ENCODE measurements around the gene OBSCN.

The OBSCN gene

GRCh38 chr1:228348708-228349467 is 141.0 kb downstream of the OBSCN start:
- DNase-seq = no peak

- no peak for DNase-seq
Measured at GRCh38 chr1:228349701-228350171, 141.9 kb downstream of the OBSCN start.

GRCh38 chr1:228350179-228350742 is 142.4 kb downstream of the OBSCN start:
- DNase-seq = no peak

GRCh38 chr1:228350831-228351781 is 143.3 kb downstream of the OBSCN start:
- DNase-seq = no peak

GRCh38 chr1:228351850-228352249 is 144.0 kb downstream of the OBSCN start:
- no peak for DNase-seq

GRCh38 chr1:228352677-228353481 is 145.0 kb downstream of the OBSCN start:
- DNase-seq = no peak

- DNase-seq = no peak
Measured at GRCh38 chr1:228353601-228354371, 145.9 kb downstream of the OBSCN start.

GRCh38 chr1:228354390-228355320 is 146.8 kb downstream of the OBSCN start:
- no peak for DNase-seq

- DNase-seq = no peak
Measured at GRCh38 chr1:228356897-228357680, 149.2 kb downstream of the OBSCN start.

GRCh38 chr1:228358039-228358763 is 150.4 kb downstream of the OBSCN start:
- no peak for DNase-seq

GRCh38 chr1:228358764-228359612 is 151.1 kb downstream of the OBSCN start:
- DNase-seq = no peak

GRCh38 chr1:228359613-228360532 is 152.0 kb downstream of the OBSCN start:
- DNase-seq = no peak

- no peak for DNase-seq
Measured at GRCh38 chr1:228360533-228361313, 152.9 kb downstream of the OBSCN start.

GRCh38 chr1:228361314-228362140 is 153.7 kb downstream of the OBSCN start:
- no peak for DNase-seq
